Measurements from ENCODE around the gene KIAA1217. TPM values are rescaled to one million over a fixed set of nuclear protein-coding genes. Genes with fewer than 3 reads are reported as not detected.

Gene KIAA1217
- total and polyA plus RNA-seq, 2 of the 8 experiments (the other 6 are each of a cell fraction or from before 2014, with no cell fraction given), result 4.5 to 15.6 TPM

- no peak overlapping the region for H3K9ac ChIP-seq (replicated peaks in 1 of 4; ENCODE audit: extremely low read depth in 1 of 4, low read depth in 3 of 4, low read length in 3 of 4)
- POLR2A ChIA-PET (ENCODE audit: partially characterized antibody), result no interaction called here
- no peak overlapping the region for H3K56ac ChIP-seq (replicated peaks; ENCODE audit: insufficient read length, low read depth, low read length)
- no peak overlapping the region for H4K8ac ChIP-seq (ENCODE audit: extremely low read depth, insufficient read depth, low read length)
- no peak overlapping the region for H3K18ac ChIP-seq (ENCODE audit: extremely low read depth, low read length)
- H3K23me2 ChIP-seq (ENCODE audit: low read depth, low read length), result no peaks in the 10 kb centered on the region
- H3K9me3 ChIP-seq (ENCODE audit: insufficient read depth in 2 of 2, low read depth in 1 of 2, low read length in 1 of 2), result no peaks in the 10 kb centered on the region
- no peak overlapping the region for H2BK20ac ChIP-seq (ENCODE audit: low read length)
- H3K36me3 ChIP-seq (ENCODE audit: control insufficient read depth in 2 of 4, insufficient read depth in 4 of 4, low read length in 3 of 4), result no peaks in the 10 kb centered on the region
- H3K79me2 ChIP-seq (ENCODE audit: control insufficient read depth in 1 of 2, insufficient read depth in 2 of 2, low read length in 2 of 2), result no peaks in the 10 kb centered on the region
- H3K4me2 ChIP-seq (ENCODE audit: insufficient read depth in 1 of 2, low read depth in 2 of 2, low read length in 2 of 2), result no peak overlapping the region
- peaks cover 0 to 2% (median 0%) of the 10 kb centered on the region in 4 experiments; a peak in 1 of 7 replicates for H3K4me1 ChIP-seq (replicated peaks in 1 of 4; ENCODE audit: control insufficient read depth in 3 of 4, insufficient read depth in 4 of 4, low read length in 3 of 4)
- H4K20me1 ChIP-seq (replicated peaks in 1 of 2; ENCODE audit: control insufficient read depth in 1 of 2, insufficient read depth in 2 of 2, low read length in 2 of 2), result no peaks in the 10 kb centered on the region
- no peak overlapping the region for H2BK15ac ChIP-seq (ENCODE audit: low read length)
- CTCF ChIA-PET (ENCODE audit: partially characterized antibody), result no interaction called here
- no peak overlapping the region for H3K4me3 ChIP-seq (ENCODE audit: extremely low read depth in 1 of 4, insufficient read depth in 2 of 4, low read depth in 3 of 4, low read length in 4 of 4)
- H2AFZ ChIP-seq (ENCODE audit: low read length), result peak overlapping the region; percentile 5; the same call in 1 of the 2 replicates
- no peak overlapping the region for H3K14ac ChIP-seq (ENCODE audit: insufficient read length)
- H4K5ac ChIP-seq (ENCODE audit: insufficient read length, low read depth, low read length), result no peak overlapping the region
- no peaks in the 10 kb centered on the region for H3K79me1 ChIP-seq (ENCODE audit: low read depth, low read length)
- H3K4ac ChIP-seq (replicated peaks; ENCODE audit: insufficient read length, low read depth, low read length), result no peak overlapping the region
- H2BK5ac ChIP-seq (ENCODE audit: low read depth, low read length), result no peak overlapping the region
- no peak overlapping the region for H4K91ac ChIP-seq (replicated peaks; ENCODE audit: insufficient read length, low read length)
- FAIRE-seq (no peak), DNase-seq (ENCODE audit: low read depth in 1 of 2, low spot score in 2 of 2) (no peak)
- WGBS, 2 experiments (ENCODE audit: extremely low coverage in 1 of 2, insufficient coverage in 1 of 2, insufficient read length in 1 of 2, insufficient replicate concordance in 2 of 2, low coverage in 1 of 2, low lambda C conversion rate in 2 of 2, missing lambda C conversion rate in 1 of 2), result 91% methylated on average over 9 of the region's 9 CpGs; no CpG with 5 or more reads in 1 of the 2 experiments
- H2BK12ac ChIP-seq (ENCODE audit: low read depth, low read length), result no peak overlapping the region
- H3K27me3 ChIP-seq (replicated peaks in 1 of 4; ENCODE audit: control insufficient read depth in 3 of 4, extremely low read depth in 1 of 4, insufficient read depth in 3 of 4, low read length in 3 of 4), result no peaks in the 10 kb centered on the region
- no peak overlapping the region for H2AK5ac ChIP-seq (ENCODE audit: low read depth, low read length)
- H2BK120ac ChIP-seq (replicated peaks; ENCODE audit: low read depth, low read length), result no peak overlapping the region
- H3K27ac ChIP-seq (ENCODE audit: low read depth, low read length), result no peak overlapping the region
- no peak overlapping the region for H3K23ac ChIP-seq (ENCODE audit: insufficient read length)
Observed at GRCh38 chr10:24574161-24574560, 365.2 kb downstream of the KIAA1217 start.

Measured in H1 (cell line).